Body of pancreas (tissue), 4 donors: ENCODE measurements around the gene ARMH1.

Source experiments
- POLR2A ChIP-seq, 3 donors: fragments of 450-650 bp; IDR thresholded peaks; one replicate each; pipeline ENCODE4 v1.6.1; 2016; ENCODE audit warnings: antibody characterized with exemption in 3 of 3, mild to moderate bottlenecking in 2 of 3
- TF ChIP-seq, protein P1 (sequence below), 7 experiments: fragments of 450-650 bp in 4 of 7; fragments of 200-600 bp in 3 of 7; sonication (generic) in 3 of 7; IDR thresholded peaks; one replicate each; pipeline ENCODE4 v1.5.1; 2016 to 2019; ENCODE audit warnings: antibody characterized with exemption in 7 of 7

GRCh38 chr1:44701141-44701573 lies 26.6 kb downstream of the ARMH1 start:
- TF ChIP-seq, protein P1, sequence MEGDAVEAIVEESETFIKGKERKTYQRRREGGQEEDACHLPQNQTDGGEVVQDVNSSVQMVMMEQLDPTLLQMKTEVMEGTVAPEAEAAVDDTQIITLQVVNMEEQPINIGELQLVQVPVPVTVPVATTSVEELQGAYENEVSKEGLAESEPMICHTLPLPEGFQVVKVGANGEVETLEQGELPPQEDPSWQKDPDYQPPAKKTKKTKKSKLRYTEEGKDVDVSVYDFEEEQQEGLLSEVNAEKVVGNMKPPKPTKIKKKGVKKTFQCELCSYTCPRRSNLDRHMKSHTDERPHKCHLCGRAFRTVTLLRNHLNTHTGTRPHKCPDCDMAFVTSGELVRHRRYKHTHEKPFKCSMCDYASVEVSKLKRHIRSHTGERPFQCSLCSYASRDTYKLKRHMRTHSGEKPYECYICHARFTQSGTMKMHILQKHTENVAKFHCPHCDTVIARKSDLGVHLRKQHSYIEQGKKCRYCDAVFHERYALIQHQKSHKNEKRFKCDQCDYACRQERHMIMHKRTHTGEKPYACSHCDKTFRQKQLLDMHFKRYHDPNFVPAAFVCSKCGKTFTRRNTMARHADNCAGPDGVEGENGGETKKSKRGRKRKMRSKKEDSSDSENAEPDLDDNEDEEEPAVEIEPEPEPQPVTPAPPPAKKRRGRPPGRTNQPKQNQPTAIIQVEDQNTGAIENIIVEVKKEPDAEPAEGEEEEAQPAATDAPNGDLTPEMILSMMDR (IDR thresholded peaks at IDR 0.05), result no peak
- no peak for TF ChIP-seq POLR2A (IDR thresholded peaks at IDR 0.05)
